ENCODE measurements around the gene AOX1.

AOX1 gene

GRCh38 chr2:200596774-200597570 is 11.2 kb downstream of the AOX1 start:
- POLR2A ChIA-PET: no interaction called here
- TF ChIP-seq, protein P1, sequence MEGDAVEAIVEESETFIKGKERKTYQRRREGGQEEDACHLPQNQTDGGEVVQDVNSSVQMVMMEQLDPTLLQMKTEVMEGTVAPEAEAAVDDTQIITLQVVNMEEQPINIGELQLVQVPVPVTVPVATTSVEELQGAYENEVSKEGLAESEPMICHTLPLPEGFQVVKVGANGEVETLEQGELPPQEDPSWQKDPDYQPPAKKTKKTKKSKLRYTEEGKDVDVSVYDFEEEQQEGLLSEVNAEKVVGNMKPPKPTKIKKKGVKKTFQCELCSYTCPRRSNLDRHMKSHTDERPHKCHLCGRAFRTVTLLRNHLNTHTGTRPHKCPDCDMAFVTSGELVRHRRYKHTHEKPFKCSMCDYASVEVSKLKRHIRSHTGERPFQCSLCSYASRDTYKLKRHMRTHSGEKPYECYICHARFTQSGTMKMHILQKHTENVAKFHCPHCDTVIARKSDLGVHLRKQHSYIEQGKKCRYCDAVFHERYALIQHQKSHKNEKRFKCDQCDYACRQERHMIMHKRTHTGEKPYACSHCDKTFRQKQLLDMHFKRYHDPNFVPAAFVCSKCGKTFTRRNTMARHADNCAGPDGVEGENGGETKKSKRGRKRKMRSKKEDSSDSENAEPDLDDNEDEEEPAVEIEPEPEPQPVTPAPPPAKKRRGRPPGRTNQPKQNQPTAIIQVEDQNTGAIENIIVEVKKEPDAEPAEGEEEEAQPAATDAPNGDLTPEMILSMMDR (IDR thresholded peaks at IDR 0.05; ENCODE audit: insufficient read depth, low read length, missing control alignments): no peak
- no peak overlapping the region for H3K4me3 ChIP-seq (ENCODE audit: low read depth, low read length)
- CTCF ChIA-PET: no interaction called here
- no peak for DNase-seq (ENCODE audit: low read depth, low spot score)

GRCh38 chr2:200599206-200599605 is 13.4 kb downstream of the AOX1 start:
- TF ChIP-seq, protein P1 (IDR thresholded peaks at IDR 0.05; ENCODE audit: insufficient read depth, low read length, missing control alignments): no peak
- DNase-seq (ENCODE audit: low read depth, low spot score): no peak
- ChIA-PET CTCF (interaction anchor here (0.7 kb wide), 1 partner anchor 104 kb away, joined by 3 read pairs; no protein-coding TSS in a partner anchor), POLR2A (no interaction called here)
- H3K4me3 ChIP-seq (ENCODE audit: low read depth, low read length): no peak overlapping the region

- TF ChIP-seq, protein P1 (IDR thresholded peaks at IDR 0.05; ENCODE audit: insufficient read depth, low read length, missing control alignments): no peak
- DNase-seq (ENCODE audit: low read depth, low spot score): no peak
- no peak overlapping the region for H3K4me3 ChIP-seq (ENCODE audit: low read depth, low read length)
- ChIA-PET CTCF (interaction anchor here (0.8 to 2.2 kb wide), 3 partner anchors 22 to 103 kb away, joined by 4 to 7 read pairs (median 4); no protein-coding TSS in a partner anchor), POLR2A (no interaction called here)
These were observed 14.9 kb downstream of the AOX1 start for GRCh38 chr2:200600549-200601225.

- ChIA-PET CTCF (interaction anchor here (1.1 to 4.0 kb wide), 4 partner anchors 12 to 40 kb away, joined by 3 to 21 read pairs (median 11); partner anchors contain the start of gene AOX1), POLR2A (no interaction called here)
- TF ChIP-seq, protein P1 (IDR thresholded peaks at IDR 0.05; ENCODE audit: insufficient read depth, low read length, missing control alignments): no peak
- no peak overlapping the region for H3K4me3 ChIP-seq (ENCODE audit: low read depth, low read length)
- DNase-seq (ENCODE audit: low read depth, low spot score): no peak
These were observed 16.8 kb downstream of the AOX1 start for GRCh38 chr2:200602584-200602983.

DNA sequence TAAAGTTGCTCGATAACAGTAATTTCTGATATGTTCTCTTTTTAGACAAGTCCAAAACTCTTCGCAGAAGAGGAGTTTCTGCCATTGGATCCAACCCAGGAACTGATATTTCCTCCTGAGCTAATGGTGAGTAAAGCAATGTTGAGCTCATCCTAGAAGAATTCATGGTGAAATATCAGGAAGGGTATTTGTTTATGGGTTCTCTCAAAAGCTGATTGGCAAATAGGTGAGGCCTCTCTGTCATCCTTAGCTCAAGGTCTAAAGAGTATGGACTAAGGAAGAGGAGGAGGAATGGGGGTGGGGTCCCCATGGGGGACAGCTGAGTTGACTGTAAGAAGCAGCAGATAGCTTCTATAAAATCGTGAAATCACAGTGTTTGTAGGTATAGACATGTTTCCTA is 18.2 kb downstream of the AOX1 start:
- CTCF ChIA-PET: interaction anchor here (0.8 to 4.0 kb wide), 6 partner anchors 11 to 108 kb away, joined by 3 to 21 read pairs (median 5); partner anchors contain the start of gene AOX1
- POLR2A ChIA-PET: no interaction called here
- TF ChIP-seq, protein P1 (IDR thresholded peaks at IDR 0.05; ENCODE audit: insufficient read depth, low read length, missing control alignments): no peak
- DNase-seq (ENCODE audit: low read depth, low spot score): no peak
- no peak overlapping the region for H3K4me3 ChIP-seq (ENCODE audit: low read depth, low read length)
